ENCODE measurements around the gene PTK7. TPM values are rescaled to one million over a fixed set of nuclear protein-coding genes. Genes with fewer than 3 reads are reported as not detected.

PTK7 gene
- total and polyA plus RNA-seq, 3 donors from 2014 or later, result 58.8 to 68.7 (median 60.8) TPM

DNA sequence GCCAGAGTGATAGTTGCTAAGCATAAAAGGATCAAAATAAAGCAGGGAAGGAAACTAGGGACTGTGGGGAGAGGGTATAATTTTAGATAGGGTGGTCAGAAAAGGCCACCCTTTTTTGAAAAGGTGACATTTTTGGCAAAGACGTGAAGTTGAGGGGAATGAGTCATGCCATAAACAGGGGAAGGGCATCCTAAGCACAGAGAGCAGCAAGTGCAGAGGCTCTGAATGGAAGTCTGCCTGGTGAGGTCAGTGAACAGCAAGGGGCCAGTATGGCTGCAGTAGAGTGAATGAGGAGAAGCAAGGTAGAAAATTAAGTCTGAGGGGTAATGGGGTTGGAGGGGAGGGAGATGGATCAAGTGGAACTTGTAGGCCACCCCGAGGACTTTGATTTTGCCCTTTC, 14.3 kb upstream of the PTK7 start:
- H3K9me3 ChIP-seq, result no peaks in the 10 kb centered on the region
- H3K27ac ChIP-seq, result no peak overlapping the region
- no peak for DNase-seq
- TF ChIP-seq, protein P1, sequence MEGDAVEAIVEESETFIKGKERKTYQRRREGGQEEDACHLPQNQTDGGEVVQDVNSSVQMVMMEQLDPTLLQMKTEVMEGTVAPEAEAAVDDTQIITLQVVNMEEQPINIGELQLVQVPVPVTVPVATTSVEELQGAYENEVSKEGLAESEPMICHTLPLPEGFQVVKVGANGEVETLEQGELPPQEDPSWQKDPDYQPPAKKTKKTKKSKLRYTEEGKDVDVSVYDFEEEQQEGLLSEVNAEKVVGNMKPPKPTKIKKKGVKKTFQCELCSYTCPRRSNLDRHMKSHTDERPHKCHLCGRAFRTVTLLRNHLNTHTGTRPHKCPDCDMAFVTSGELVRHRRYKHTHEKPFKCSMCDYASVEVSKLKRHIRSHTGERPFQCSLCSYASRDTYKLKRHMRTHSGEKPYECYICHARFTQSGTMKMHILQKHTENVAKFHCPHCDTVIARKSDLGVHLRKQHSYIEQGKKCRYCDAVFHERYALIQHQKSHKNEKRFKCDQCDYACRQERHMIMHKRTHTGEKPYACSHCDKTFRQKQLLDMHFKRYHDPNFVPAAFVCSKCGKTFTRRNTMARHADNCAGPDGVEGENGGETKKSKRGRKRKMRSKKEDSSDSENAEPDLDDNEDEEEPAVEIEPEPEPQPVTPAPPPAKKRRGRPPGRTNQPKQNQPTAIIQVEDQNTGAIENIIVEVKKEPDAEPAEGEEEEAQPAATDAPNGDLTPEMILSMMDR (IDR thresholded peaks at IDR 0.05), result no peak
- TF ChIP-seq POLR2A (IDR thresholded peaks at IDR 0.05), result no peak
- WGBS, 2 donors, result 76 to 82% methylated on average over 2 of the region's 2 CpGs
- intact Hi-C loops (cut with DNase I; ENCODE audit: low total_unique reads), result no loop called here
- no peaks in the 10 kb centered on the region for H3K36me3 ChIP-seq (ENCODE audit: low read depth, missing control alignments)
- H3K27me3 ChIP-seq, result no peaks in the 10 kb centered on the region
- no peak overlapping the region for H3K4me3 ChIP-seq
- peaks cover 20% of the 10 kb centered on the region for H3K4me1 ChIP-seq

DNA sequence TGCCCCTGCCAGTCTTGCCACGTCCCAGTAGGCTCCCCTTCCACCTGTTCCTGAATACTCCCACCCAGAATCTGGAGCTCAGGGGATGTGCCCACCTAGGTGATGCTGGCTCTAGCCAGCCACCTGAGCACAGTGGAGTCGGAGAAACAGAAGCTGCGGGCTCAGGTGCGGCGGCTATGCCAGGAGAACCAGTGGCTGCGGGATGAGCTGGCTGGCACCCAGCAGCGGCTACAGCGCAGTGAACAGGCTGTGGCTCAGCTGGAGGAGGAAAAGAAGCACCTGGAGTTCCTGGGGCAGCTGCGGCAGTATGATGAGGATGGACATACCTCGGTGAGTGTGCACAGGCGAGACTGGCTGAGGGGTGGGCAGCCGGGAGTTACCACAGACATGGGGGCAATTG, 13.3 kb upstream of the PTK7 start:
- no peak for DNase-seq
- no peak overlapping the region for H3K27ac ChIP-seq
- peaks cover 20% of the 10 kb centered on the region for H3K4me1 ChIP-seq
- no peak overlapping the region for H3K4me3 ChIP-seq
- intact Hi-C loops (cut with DNase I; ENCODE audit: low total_unique reads), result no loop called here
- no peaks in the 10 kb centered on the region for H3K9me3 ChIP-seq
- H3K27me3 ChIP-seq, result no peaks in the 10 kb centered on the region
- H3K36me3 ChIP-seq (ENCODE audit: low read depth, missing control alignments), result no peaks in the 10 kb centered on the region
- WGBS, 2 donors, result 91 to 95% methylated on average over 11 to 12 of the region's 12 CpGs
- TF ChIP-seq, protein P1 (IDR thresholded peaks at IDR 0.05), result no peak
- TF ChIP-seq POLR2A (IDR thresholded peaks at IDR 0.05), result no peak

DNA sequence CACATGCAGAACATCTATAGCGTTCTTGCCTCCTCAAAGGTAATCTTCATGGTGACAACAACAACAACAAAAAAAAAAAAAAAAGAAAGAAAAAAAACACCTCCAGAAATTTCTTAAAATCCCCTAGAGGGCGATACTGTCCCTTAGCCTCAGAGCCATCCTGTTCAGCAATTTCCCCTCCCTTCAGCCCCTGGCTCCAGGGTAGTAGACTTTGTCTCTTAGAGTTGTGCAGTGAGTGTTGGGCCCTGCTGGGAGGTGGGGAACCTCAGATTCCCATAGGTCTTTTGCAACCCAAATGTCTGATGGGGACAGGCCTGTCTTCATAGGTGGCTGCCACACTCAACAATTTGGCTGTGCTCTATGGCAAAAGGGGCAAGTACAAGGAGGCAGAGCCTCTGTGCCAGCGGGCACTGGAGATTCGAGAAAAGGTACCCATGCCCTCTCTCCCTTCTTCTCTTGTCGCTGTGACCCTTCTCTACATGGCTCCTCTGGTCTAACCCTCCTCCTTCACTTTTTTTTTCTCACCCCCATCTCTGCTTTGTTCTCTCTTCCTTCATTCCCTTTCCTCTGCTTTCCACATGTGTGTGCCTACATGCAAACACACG, 6.0 kb upstream of the PTK7 start:
- WGBS, 2 donors, result 57 to 63% methylated on average over 6 of the region's 6 CpGs
- intact Hi-C loops (cut with DNase I; ENCODE audit: low total_unique reads), result loop anchor here (10.0 kb wide), 1 partner anchor 65 kb away; no protein-coding TSS in a partner anchor
- H3K27ac ChIP-seq, result no peak overlapping the region
- H3K4me3 ChIP-seq, result no peak overlapping the region
- no peak for DNase-seq
- TF ChIP-seq, protein P1 (IDR thresholded peaks at IDR 0.05), result peak in 2 of 3 experiments; percentile 8 to 55
- no peak for TF ChIP-seq POLR2A (IDR thresholded peaks at IDR 0.05)
- no peaks in the 10 kb centered on the region for H3K9me3 ChIP-seq
- peaks cover 5% of the 10 kb centered on the region for H3K4me1 ChIP-seq
- H3K36me3 ChIP-seq (ENCODE audit: low read depth, missing control alignments), result no peaks in the 10 kb centered on the region
- H3K27me3 ChIP-seq, result no peaks in the 10 kb centered on the region

DNA sequence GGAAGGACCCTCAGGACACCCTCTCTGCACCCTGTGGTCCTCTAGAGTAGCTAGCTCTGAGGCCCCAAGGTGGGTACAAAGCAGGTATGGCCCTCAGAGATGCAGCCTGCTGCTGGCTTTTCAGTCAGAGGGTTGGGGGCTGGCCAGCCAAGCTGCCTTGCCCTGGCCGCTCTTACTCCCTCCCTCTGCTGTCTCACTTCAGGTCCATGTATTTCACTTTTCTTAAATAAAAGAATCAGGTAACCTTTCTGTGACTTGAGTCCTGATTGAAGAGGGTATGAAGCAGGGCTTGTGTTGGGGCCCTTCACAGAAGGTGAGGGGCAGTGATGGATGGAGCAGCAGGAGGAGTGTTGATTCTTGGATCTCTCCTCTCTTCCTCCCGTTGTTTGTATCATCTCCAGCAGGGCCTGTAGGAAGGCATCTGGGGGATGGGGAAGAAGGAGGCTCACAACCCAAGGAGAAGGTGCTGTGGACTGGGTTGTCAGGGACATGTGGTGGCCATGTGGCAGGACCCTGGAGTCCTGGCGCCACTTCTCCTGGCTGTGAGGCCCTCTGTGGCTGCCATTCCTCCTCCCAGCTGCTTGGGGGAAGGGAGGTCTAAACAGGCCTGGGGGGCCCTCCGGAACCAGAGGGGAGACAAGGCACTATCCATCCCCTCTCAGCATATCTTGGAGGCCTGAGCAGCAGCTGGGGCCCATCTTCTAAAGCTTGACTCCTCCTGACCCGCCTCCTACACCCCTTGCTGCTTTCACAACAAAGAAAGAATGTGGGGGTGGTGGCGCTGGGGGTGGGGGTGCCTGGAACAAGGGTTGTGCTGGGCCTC, 1.1 kb upstream of the PTK7 start:
- 34 to 64% methylated on average over 2 to 6 of the region's 6 CpGs for WGBS, 2 donors
- Histone ChIP-seq H3K27ac (peak overlapping the region in 1 of 2 donors; percentile 44), H3K36me3 (ENCODE audit: low read depth, missing control alignments) (no peaks in the 10 kb centered on the region), H3K4me3 (no peak overlapping the region), H3K27me3 (no peaks in the 10 kb centered on the region), H3K4me1 (peaks cover 16% of the 10 kb centered on the region), H3K9me3 (no peaks in the 10 kb centered on the region)
- intact Hi-C loops (cut with DNase I; ENCODE audit: low total_unique reads), result loop anchor here (10.0 kb wide), 1 partner anchor 60 kb away; no protein-coding TSS in a partner anchor
- TF ChIP-seq, protein P1 (IDR thresholded peaks at IDR 0.05), result no peak
- TF ChIP-seq POLR2A (IDR thresholded peaks at IDR 0.05), result no peak
- DNase-seq, result no peak
